CD14-positive monocyte (primary cell): ENCODE measurements around the gene SLX9. TPM values are rescaled to one million over a fixed set of nuclear protein-coding genes. Genes with fewer than 3 reads are reported as not detected.

Experiments
- DNase-seq, 3 donors: peaks; one replicate each; pipeline ENCODE4 v3.0.0-alpha.2; 2011 to 2022
- H2AFZ ChIP-seq: 2 replicates; pipeline ENCODE4 v1.6.0; 2012; ENCODE audit warnings: mild to moderate bottlenecking, low read depth, low read length, inconsistent platforms; ENCODE audit not compliant: insufficient read depth, poor library complexity, severe bottlenecking
- H3K27ac ChIP-seq, 2 donors: 1 replicate in 1 of 2; 2 replicates in 1 of 2; pipeline ENCODE4 v1.5.1; 2012 to 2013; ENCODE audit warnings: low read length in 2 of 2, control low read depth in 1 of 2, inconsistent platforms in 1 of 2, low read depth in 1 of 2, mild to moderate bottlenecking in 1 of 2
- H3K27me3 ChIP-seq, 2 donors: one replicate each; pipeline versions ENCODE4 v1.6.0 to v1.6.1; 2011 to 2013; ENCODE audit warnings: low read length in 2 of 2; ENCODE audit not compliant: control insufficient read depth in 2 of 2, insufficient read depth in 2 of 2
- H3K36me3 ChIP-seq, 2 donors: replicated peaks in 1 of 2; 1 replicate in 1 of 2; 2 replicates in 1 of 2; pipeline versions ENCODE4 v1.5.1 to v1.6.1; 2012 to 2013; ENCODE audit warnings: low read length in 2 of 2, control low read depth in 1 of 2, inconsistent platforms in 1 of 2, mild to moderate bottlenecking in 1 of 2; ENCODE audit not compliant: insufficient read depth in 2 of 2, control insufficient read depth in 1 of 2
- H3K4me1 ChIP-seq, 2 donors: 1 replicate in 1 of 2; 2 replicates in 1 of 2; pipeline versions ENCODE4 v1.5.1 to v1.6.1; 2012 to 2013; ENCODE audit warnings: low read length in 2 of 2, control low read depth in 1 of 2, inconsistent platforms in 1 of 2, mild to moderate bottlenecking in 1 of 2, moderate library complexity in 1 of 2; ENCODE audit not compliant: insufficient read depth in 2 of 2, control insufficient read depth in 1 of 2
- H3K4me2 ChIP-seq: replicated peaks from 2 replicates; pipeline ENCODE3; 2012; ENCODE audit warnings: low read length, moderate library complexity, mild to moderate bottlenecking; ENCODE audit not compliant: poor library complexity, severe bottlenecking; ENCODE audit errors: extremely low read depth
- H3K4me3 ChIP-seq, 3 experiments: fragments of 200-600 bp in 1 of 3; sonication (generic) in 1 of 3; replicated peaks in 1 of 3; 1 replicate in 2 of 3; 2 replicates in 1 of 3; pipeline ENCODE4 v1.5.1; 2011 to 2013; ENCODE audit warnings: low read length in 3 of 3, mild to moderate bottlenecking in 3 of 3, control low read depth in 2 of 3, low read depth in 2 of 3, inconsistent platforms in 1 of 3, moderate library complexity in 1 of 3
- H3K79me2 ChIP-seq: 2 replicates; pipeline ENCODE4 v1.6.0; 2012; ENCODE audit warnings: mild to moderate bottlenecking, control low read depth, inconsistent platforms, low read length, moderate library complexity; ENCODE audit not compliant: insufficient read depth
- H3K9ac ChIP-seq: 2 replicates; pipeline ENCODE4 v1.6.0; 2017; ENCODE audit warnings: low read length, mild to moderate bottlenecking; ENCODE audit not compliant: insufficient read depth, poor library complexity, severe bottlenecking
- H3K9me3 ChIP-seq, 2 donors: replicated peaks in 1 of 2; 1 replicate in 1 of 2; 2 replicates in 1 of 2; pipeline versions ENCODE4 v1.5.1 to v1.6.1; 2012 to 2013; ENCODE audit warnings: low read length in 2 of 2, control low read depth in 1 of 2; ENCODE audit not compliant: control insufficient read depth in 1 of 2, insufficient read depth in 1 of 2
- H4K20me1 ChIP-seq: 2 replicates; pipeline ENCODE4 v1.6.0; 2012; ENCODE audit warnings: mild to moderate bottlenecking, low read length, control low read depth, moderate library complexity; ENCODE audit not compliant: insufficient read depth
- H3K27ac Mint-ChIP-seq, 7 donors: one replicate each; pipeline ENCODE4 v1.8.0; 2020; ENCODE audit warnings: mild to moderate bottlenecking in 7 of 7, mixed read lengths in 7 of 7, moderate library complexity in 6 of 7, inconsistent platforms in 2 of 7
- H3K27me3 Mint-ChIP-seq, 3 donors: one replicate each; pipeline ENCODE4 v1.8.0; 2021 to 2022; ENCODE audit warnings: low read depth in 3 of 3, mild to moderate bottlenecking in 3 of 3, mixed read lengths in 3 of 3, moderate library complexity in 3 of 3, inconsistent platforms in 1 of 3
- H3K36me3 Mint-ChIP-seq, 2 donors: one replicate each; pipeline ENCODE4 v1.8.0; 2020; ENCODE audit warnings: mixed read lengths in 2 of 2, inconsistent platforms in 1 of 2, mild to moderate bottlenecking in 1 of 2
- H3K4me1 Mint-ChIP-seq: one replicate; pipeline ENCODE4 v1.8.0; 2020; ENCODE audit warnings: mild to moderate bottlenecking, mixed read lengths
- H3K4me3 Mint-ChIP-seq, 2 donors: one replicate each; pipeline ENCODE4 v1.8.0; 2020; ENCODE audit warnings: mild to moderate bottlenecking in 2 of 2, mixed read lengths in 2 of 2, moderate library complexity in 1 of 2
- H3K9me3 Mint-ChIP-seq, 7 donors: one replicate each; pipeline ENCODE4 v1.8.0; 2020 to 2022; ENCODE audit warnings: mixed read lengths in 7 of 7, mild to moderate bottlenecking in 6 of 7, moderate library complexity in 6 of 7, inconsistent platforms in 2 of 7
- CTCF ChIP-seq: fragments of 200-600 bp; IDR thresholded peaks from one replicate; pipeline ENCODE4 v1.8.0; 2022; ENCODE audit warnings: antibody characterized with exemption, mild to moderate bottlenecking
- WGBS: methylation state at CpG from one replicate; pipeline ENCODE4 v1.1.5; 2013; ENCODE audit warnings: missing lambda C conversion rate; ENCODE audit not compliant: insufficient coverage; 5-methylcytosine and 5-hydroxymethylcytosine counted together
- intact Hi-C, 2 donors: fragments of 100-400 bp; cut with micrococcal nuclease; formaldehyde crosslinking; loops; one replicate each; pipeline versions ENCODE4 v1.15.0 to v1.15.1; 2023
- polyA plus RNA-seq, 3 donors: library from polyadenylated mRNA; depleted of rRNA in 1 of 3; unstranded in 2 of 3; stranded (reverse) in 1 of 3; fragments of 300-500 nt in 2 of 3; fragments of >200 nt in 1 of 3; fragmentation: Illumina TruSeq in 2 of 3; gene quantifications; 1 replicate in 2 of 3; 2 replicates in 1 of 3; pipeline ENCODE4 v1.2.3, GENCODE V29; 2012 to 2021

Gene SLX9
- polyA plus RNA-seq, 3 donors, result 7.5 to 9.0 (median 9.0) TPM

GRCh38 chr21:45013260-45013841 is 73.5 kb downstream of the SLX9 start:
- Histone ChIP-seq H3K9ac (no peak overlapping the region), H3K27me3 (peaks cover 14 to 39% of the 10 kb centered on the region in 2 donors), H3K4me2 (no peak overlapping the region), H3K4me1 (peaks cover 0 to 4% of the 10 kb centered on the region in 2 donors), H3K9me3 (peaks cover 0 to 8% of the 10 kb centered on the region in 2 donors), H3K4me3 (no peak overlapping the region), H3K79me2 (no peaks in the 10 kb centered on the region), H4K20me1 (no peaks in the 10 kb centered on the region), H2AFZ (no peak overlapping the region), H3K27ac (no peak overlapping the region), H3K36me3 (no peaks in the 10 kb centered on the region)
- H3K9me3 Mint-ChIP-seq, result peaks cover 0 to 14% (median 6%) of the 10 kb centered on the region in 7 donors
- DNase-seq, result no peak
- peaks cover 0 to 6% of the 10 kb centered on the region in 2 donors for H3K36me3 Mint-ChIP-seq
- intact Hi-C loops, result no loop called here
- H3K4me1 Mint-ChIP-seq, result peaks cover 5% of the 10 kb centered on the region
- H3K27me3 Mint-ChIP-seq, result peaks cover 35 to 69% (median 36%) of the 10 kb centered on the region in 3 donors
- no peak overlapping the region for H3K27ac Mint-ChIP-seq
- 95% methylated on average over 14 of the region's 19 CpGs for WGBS
- no peak overlapping the region for H3K4me3 Mint-ChIP-seq
- TF ChIP-seq CTCF, result no peak

GRCh38 chr21:45014747-45015468 is 75.1 kb downstream of the SLX9 start:
- Histone ChIP-seq H3K4me1 (peaks cover 0 to 6% of the 10 kb centered on the region in 2 donors), H4K20me1 (no peaks in the 10 kb centered on the region), H3K9ac (no peak overlapping the region), H2AFZ (no peak overlapping the region), H3K4me3 (no peak overlapping the region), H3K79me2 (no peaks in the 10 kb centered on the region), H3K27me3 (peaks cover 17 to 41% of the 10 kb centered on the region in 2 donors), H3K9me3 (peaks cover 0 to 8% of the 10 kb centered on the region in 2 donors), H3K27ac (no peak overlapping the region), H3K4me2 (no peak overlapping the region), H3K36me3 (no peaks in the 10 kb centered on the region)
- no peak overlapping the region for H3K27ac Mint-ChIP-seq
- 96% methylated on average over 6 of the region's 14 CpGs for WGBS
- no peak for TF ChIP-seq CTCF
- peaks cover 0 to 11% (median 6%) of the 10 kb centered on the region in 7 donors for H3K9me3 Mint-ChIP-seq
- intact Hi-C loops, result no loop called here
- peaks cover 5% of the 10 kb centered on the region for H3K4me1 Mint-ChIP-seq
- no peak overlapping the region for H3K4me3 Mint-ChIP-seq
- H3K36me3 Mint-ChIP-seq, result peaks cover 0 to 6% of the 10 kb centered on the region in 2 donors
- H3K27me3 Mint-ChIP-seq, result peaks cover 42 to 74% (median 42%) of the 10 kb centered on the region in 3 donors
- no peak for DNase-seq
